Ovary (tissue), 3 donors: ENCODE measurements around the gene MRPL33.

Source experiments
- CTCF ChIP-seq, 3 donors: fragments of 450-650 bp in 2 of 3; fragments of 200-600 bp in 1 of 3; IDR thresholded peaks; one replicate each; pipeline versions ENCODE4 v1.5.1 to v1.8.0; 2016 to 2022; ENCODE audit warnings: antibody characterized with exemption in 3 of 3, mild to moderate bottlenecking in 1 of 3
- POLR2A ChIP-seq: fragments of 450-650 bp; IDR thresholded peaks from one replicate; pipeline ENCODE4 v1.6.1; 2017; ENCODE audit warnings: antibody characterized with exemption, mild to moderate bottlenecking, moderate library complexity
- donor health status: DM: no; HTN: no; CAD: no.

GRCh38 chr2:27805180-27805579, 33.7 kb downstream of the MRPL33 start:
- no peak for TF ChIP-seq POLR2A
- no peak for TF ChIP-seq CTCF (IDR thresholded peaks at IDR 0.05)
